Liver (tissue), 3 donors: ENCODE measurements around the gene DTNB.

Experiments
- JUND ChIP-seq, 2 donors: IDR thresholded peaks; 2 replicates each; pipeline ENCODE4 v1.6.1; 2016; ENCODE audit warnings: antibody characterized with exemption in 2 of 2
- MAX ChIP-seq: IDR thresholded peaks from 2 replicates; pipeline ENCODE4 v1.6.1; 2016; ENCODE audit warnings: antibody characterized with exemption
- RAD21 ChIP-seq, 2 donors: IDR thresholded peaks; 2 replicates each; pipeline ENCODE4 v1.6.1; 2016; ENCODE audit warnings: antibody characterized with exemption in 2 of 2, mild to moderate bottlenecking in 2 of 2
- SP1 ChIP-seq: IDR thresholded peaks from 2 replicates; pipeline ENCODE4 v1.6.1; 2018; ENCODE audit warnings: antibody characterized with exemption, mild to moderate bottlenecking
- YY1 ChIP-seq: IDR thresholded peaks from 2 replicates; pipeline ENCODE4 v1.6.1; 2016; ENCODE audit warnings: antibody characterized with exemption, mild to moderate bottlenecking
- TF ChIP-seq, protein P1 (sequence below): fragments of 150-350 bp; IDR thresholded peaks from 2 replicates; pipeline ENCODE4 v1.5.1; 2017; ENCODE audit warnings: improper control_type of control experiment, low read depth, low read length; ENCODE audit not compliant: missing input control
- TF ChIP-seq, protein P2 (sequence below): IDR thresholded peaks from 2 replicates; pipeline ENCODE4 v1.6.1; 2016; ENCODE audit warnings: antibody characterized with exemption, mild to moderate bottlenecking
- donor health status: healthy.
- donor health status: healthy.

DNA sequence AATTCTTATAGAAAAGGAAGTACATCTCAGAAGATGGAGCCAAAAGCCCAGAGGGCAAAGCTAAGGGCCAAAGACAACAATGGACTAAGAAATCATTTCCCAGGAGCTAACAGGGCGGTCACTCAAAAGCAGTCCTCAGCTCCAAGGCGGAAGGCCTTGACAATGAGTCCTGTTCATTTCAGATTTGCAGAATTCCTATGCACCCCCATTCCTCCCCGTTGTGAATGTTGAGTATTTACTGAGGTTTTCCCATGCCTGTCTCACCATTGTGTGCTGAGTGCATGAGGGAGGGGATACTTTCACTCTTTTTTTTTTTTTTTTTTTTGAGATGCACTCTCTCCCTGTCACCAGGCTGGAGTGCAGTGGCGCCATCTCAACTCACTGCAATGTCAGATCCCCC, 18.8 kb upstream of the DTNB start:
- TF ChIP-seq RAD21 (IDR thresholded peaks at IDR 0.05) (no peak), JUND (IDR thresholded peaks at IDR 0.05) (no peak), MAX (no peak), YY1 (no peak), SP1 (no peak)
- TF ChIP-seq, protein P1, sequence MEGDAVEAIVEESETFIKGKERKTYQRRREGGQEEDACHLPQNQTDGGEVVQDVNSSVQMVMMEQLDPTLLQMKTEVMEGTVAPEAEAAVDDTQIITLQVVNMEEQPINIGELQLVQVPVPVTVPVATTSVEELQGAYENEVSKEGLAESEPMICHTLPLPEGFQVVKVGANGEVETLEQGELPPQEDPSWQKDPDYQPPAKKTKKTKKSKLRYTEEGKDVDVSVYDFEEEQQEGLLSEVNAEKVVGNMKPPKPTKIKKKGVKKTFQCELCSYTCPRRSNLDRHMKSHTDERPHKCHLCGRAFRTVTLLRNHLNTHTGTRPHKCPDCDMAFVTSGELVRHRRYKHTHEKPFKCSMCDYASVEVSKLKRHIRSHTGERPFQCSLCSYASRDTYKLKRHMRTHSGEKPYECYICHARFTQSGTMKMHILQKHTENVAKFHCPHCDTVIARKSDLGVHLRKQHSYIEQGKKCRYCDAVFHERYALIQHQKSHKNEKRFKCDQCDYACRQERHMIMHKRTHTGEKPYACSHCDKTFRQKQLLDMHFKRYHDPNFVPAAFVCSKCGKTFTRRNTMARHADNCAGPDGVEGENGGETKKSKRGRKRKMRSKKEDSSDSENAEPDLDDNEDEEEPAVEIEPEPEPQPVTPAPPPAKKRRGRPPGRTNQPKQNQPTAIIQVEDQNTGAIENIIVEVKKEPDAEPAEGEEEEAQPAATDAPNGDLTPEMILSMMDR = no peak
- TF ChIP-seq, protein P2, sequence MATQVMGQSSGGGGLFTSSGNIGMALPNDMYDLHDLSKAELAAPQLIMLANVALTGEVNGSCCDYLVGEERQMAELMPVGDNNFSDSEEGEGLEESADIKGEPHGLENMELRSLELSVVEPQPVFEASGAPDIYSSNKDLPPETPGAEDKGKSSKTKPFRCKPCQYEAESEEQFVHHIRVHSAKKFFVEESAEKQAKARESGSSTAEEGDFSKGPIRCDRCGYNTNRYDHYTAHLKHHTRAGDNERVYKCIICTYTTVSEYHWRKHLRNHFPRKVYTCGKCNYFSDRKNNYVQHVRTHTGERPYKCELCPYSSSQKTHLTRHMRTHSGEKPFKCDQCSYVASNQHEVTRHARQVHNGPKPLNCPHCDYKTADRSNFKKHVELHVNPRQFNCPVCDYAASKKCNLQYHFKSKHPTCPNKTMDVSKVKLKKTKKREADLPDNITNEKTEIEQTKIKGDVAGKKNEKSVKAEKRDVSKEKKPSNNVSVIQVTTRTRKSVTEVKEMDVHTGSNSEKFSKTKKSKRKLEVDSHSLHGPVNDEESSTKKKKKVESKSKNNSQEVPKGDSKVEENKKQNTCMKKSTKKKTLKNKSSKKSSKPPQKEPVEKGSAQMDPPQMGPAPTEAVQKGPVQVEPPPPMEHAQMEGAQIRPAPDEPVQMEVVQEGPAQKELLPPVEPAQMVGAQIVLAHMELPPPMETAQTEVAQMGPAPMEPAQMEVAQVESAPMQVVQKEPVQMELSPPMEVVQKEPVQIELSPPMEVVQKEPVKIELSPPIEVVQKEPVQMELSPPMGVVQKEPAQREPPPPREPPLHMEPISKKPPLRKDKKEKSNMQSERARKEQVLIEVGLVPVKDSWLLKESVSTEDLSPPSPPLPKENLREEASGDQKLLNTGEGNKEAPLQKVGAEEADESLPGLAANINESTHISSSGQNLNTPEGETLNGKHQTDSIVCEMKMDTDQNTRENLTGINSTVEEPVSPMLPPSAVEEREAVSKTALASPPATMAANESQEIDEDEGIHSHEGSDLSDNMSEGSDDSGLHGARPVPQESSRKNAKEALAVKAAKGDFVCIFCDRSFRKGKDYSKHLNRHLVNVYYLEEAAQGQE = no peak
